Jurkat, Clone E6-1 (cell line): ENCODE results near the gene XPO6.

Source experiments
- DNase-seq: peaks from one replicate; pipeline ENCODE4 v3.0.0-alpha.2; 2011; ENCODE audit warnings: low read depth, low spot score
- H3K4me3 ChIP-seq: 2 replicates; pipeline ENCODE4 v1.5.1; 2011; ENCODE audit warnings: mild to moderate bottlenecking, low read length, control low read depth, moderate library complexity

The XPO6 gene

DNA sequence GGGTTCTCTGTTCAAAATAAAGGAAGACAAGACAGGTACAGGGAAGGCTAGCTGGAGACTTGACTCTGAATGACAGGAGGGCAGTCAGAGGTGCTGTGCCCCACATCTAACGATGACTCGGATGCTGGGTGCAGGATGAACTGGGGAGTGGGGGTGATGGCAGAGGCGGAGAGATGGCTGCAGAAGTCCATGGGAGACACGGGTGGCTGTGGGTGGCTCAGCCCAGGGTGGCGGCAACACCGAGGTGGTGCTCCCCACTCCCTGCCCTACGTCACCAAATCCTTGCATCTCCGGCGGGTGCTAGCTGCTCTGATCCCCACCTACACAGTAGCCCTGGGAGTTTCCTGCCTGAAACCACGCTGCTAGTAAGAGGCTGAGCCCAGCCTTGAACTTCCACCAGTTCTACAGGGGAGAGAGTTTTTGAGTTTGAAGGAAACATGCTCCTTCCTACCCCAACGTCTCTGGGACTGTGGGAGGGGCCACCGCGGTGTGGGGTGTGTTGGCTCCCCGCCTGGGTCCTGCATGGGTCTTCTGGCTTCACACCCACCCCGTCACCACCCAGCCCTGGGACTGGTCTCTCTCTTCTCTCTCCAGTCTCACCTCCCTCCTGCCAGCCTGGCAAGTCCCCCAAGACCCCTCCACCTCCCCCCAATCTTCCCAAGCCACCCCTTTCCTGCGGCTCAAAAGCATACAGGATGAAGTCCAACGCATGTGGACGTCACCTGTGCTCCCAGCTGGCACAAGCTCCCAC is 152.8 kb downstream of the XPO6 start:
- DNase-seq = no peak

DNA sequence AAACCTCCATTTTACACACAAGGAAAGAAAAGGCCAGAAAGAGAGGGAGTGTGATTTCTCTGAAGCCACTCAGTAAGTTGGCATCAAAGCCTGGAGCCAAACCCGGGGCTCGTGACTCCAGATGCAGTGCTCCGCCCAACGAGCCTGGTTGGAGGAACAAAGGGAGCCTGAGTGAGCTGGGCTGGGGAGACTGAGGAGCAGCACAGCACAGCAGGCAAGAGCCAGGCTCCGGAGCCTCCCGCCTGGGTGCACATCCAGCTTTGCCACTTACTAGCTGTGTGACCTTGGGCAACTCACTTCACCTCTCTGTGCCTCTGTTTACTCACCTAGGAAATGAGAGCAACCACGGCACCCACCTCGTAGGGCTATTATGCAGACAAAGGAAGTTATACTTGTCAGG is 153.8 kb downstream of the XPO6 start:
- no peak for DNase-seq
- H3K4me3 ChIP-seq = no peak overlapping the region

More for the DNA sequence above, 152.8 kb downstream of the XPO6 start:
- no peak overlapping the region for H3K4me3 ChIP-seq

DNA sequence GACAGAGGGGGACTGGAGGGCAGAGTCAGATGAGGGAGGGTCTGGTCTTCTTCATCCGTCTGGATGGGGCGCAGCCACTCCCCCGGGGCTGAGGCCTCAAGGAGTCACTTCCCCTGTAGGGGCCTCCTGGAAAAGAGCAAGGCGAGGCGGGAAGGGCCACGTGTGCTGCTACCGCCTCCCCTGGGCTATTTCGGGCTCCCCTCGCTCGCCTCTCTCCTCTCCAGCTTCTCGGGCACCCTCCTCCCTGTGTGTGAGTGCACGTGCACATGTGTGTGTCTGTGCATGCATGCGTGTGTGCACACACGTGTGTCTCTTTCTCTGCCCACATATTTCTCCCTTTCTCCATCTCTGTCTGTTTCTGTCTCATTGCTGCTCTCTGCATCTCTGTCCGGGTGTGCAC is 158.3 kb downstream of the XPO6 start:
- no peak for DNase-seq

DNA sequence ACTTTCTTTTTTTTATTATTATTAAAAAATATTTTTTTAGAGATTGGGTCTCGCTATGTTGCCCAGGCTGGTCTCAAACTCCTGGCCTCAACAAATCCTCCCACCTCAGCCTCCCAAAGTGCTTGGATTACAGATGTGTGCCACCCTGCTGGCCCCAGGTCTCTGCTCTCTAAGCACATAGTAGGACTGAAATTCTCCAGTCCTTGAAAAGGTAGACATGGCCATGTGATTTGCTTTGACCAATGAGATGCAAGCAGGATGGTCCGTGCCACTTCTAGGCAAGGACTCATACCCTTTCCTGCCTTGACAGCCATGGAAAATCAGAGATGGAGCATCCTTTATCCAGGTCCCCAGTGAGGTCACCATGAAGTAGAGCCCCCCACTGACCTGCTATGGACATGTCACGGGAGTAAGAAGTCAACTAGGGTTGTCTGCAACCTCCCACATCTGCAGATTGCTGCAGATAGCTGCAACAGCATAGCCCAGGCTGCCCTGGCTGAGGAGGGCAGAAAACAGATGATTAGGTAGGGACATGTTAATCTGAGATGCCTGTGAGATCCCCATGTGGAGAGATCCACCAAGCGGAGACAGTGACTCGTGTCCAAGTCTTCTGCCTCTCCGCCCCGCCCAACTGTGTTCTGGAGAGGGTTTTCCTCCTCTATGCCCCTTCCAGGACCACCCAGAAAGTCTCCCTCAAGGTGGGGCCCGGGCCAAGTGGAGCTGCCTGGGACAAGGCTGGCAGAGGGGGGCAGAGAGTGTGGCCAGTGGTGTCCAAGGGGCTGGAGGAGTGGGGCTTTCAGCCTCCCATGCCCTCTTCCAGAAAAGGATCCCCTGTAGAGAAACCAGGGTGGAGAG is 159.3 kb downstream of the XPO6 start:
- no peak overlapping the region for H3K4me3 ChIP-seq
- no peak for DNase-seq

More for the DNA sequence above, 158.3 kb downstream of the XPO6 start:
- no peak overlapping the region for H3K4me3 ChIP-seq

DNA sequence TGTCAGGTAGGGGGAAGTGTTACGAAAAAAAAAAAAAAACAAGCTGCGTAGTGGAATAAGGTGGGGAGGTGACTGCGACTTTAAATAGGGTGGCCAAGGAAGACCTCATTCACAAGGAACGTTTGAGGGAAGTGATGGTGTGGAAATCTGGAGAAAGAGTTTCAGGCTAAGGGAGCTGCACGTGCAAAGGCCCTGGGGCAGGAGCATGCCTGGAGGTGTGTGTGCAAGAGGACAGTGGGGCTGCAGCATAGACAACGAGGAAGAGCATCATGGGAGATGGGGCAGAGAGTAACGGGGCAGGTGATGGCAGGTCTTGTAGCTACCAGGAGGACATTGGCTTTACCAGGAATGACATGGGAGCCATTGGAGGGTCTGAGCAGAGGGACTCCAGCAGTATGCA is 160.3 kb downstream of the XPO6 start:
- no peak for DNase-seq
- H3K4me3 ChIP-seq = no peak overlapping the region
